ENCODE measurements around the gene PIRT. TPM values are rescaled to one million over a fixed set of nuclear protein-coding genes. Genes with fewer than 3 reads are reported as not detected.

PIRT gene
- total and polyA plus RNA-seq, 2 donors: 0.05 to 0.09 TPM

GRCh38 chr17:10806545-10807262, 31.2 kb downstream of the PIRT start:
- H3K27ac ChIP-seq (ENCODE audit: low read depth in 1 of 2, low read length in 1 of 2): no peak overlapping the region
- no peak overlapping the region for H3K4me3 ChIP-seq (ENCODE audit: low read length in 2 of 2)
- no peaks in the 10 kb centered on the region for H3K27me3 ChIP-seq (ENCODE audit: control insufficient read depth in 2 of 2, insufficient read depth in 1 of 2, low read length in 1 of 2)
- no peaks in the 10 kb centered on the region for H3K9me3 ChIP-seq (ENCODE audit: control insufficient read depth in 2 of 2, insufficient read depth in 1 of 2, low read length in 1 of 2)
- WGBS: 83% methylated on average over 9 of the region's 9 CpGs
- no peaks in the 10 kb centered on the region for H3K36me3 ChIP-seq (ENCODE audit: control insufficient read depth in 2 of 2, insufficient read depth in 2 of 2, low read length in 1 of 2)
- no peaks in the 10 kb centered on the region for H3K4me1 ChIP-seq (ENCODE audit: control insufficient read depth in 2 of 2, insufficient read depth in 2 of 2, low read length in 2 of 2)
- no peak for DNase-seq (ENCODE audit: low read depth in 6 of 9, low spot score in 9 of 9)

GRCh38 chr17:10805911-10806310, 32.0 kb downstream of the PIRT start:
- 95% methylated on average over 6 of the region's 6 CpGs for WGBS
- DNase-seq (ENCODE audit: low read depth in 6 of 9, low spot score in 9 of 9): no peak
- Histone ChIP-seq H3K4me3 (ENCODE audit: low read length in 2 of 2) (no peak overlapping the region), H3K27ac (ENCODE audit: low read depth in 1 of 2, low read length in 1 of 2) (no peak overlapping the region), H3K4me1 (ENCODE audit: control insufficient read depth in 2 of 2, insufficient read depth in 2 of 2, low read length in 2 of 2) (no peaks in the 10 kb centered on the region), H3K9me3 (ENCODE audit: control insufficient read depth in 2 of 2, insufficient read depth in 1 of 2, low read length in 1 of 2) (no peaks in the 10 kb centered on the region), H3K27me3 (ENCODE audit: control insufficient read depth in 2 of 2, insufficient read depth in 1 of 2, low read length in 1 of 2) (no peaks in the 10 kb centered on the region), H3K36me3 (ENCODE audit: control insufficient read depth in 2 of 2, insufficient read depth in 2 of 2, low read length in 1 of 2) (no peaks in the 10 kb centered on the region)

GRCh38 chr17:10804546-10804945, 33.3 kb downstream of the PIRT start:
- WGBS: 96% methylated on average over 7 of the region's 7 CpGs
- Histone ChIP-seq H3K27ac (ENCODE audit: low read depth in 1 of 2, low read length in 1 of 2) (no peak overlapping the region), H3K9me3 (ENCODE audit: control insufficient read depth in 2 of 2, insufficient read depth in 1 of 2, low read length in 1 of 2) (no peaks in the 10 kb centered on the region)

GRCh38 chr17:10803830-10804475, 33.9 kb downstream of the PIRT start, which contains the start of gene TMEM238L:
Gene TMEM238L, minus strand, starts transcription at chr17:10804099. Its CDS starts 136 bp downstream, at chr17:10803963.
- Histone ChIP-seq H3K4me1 (ENCODE audit: control insufficient read depth in 2 of 2, insufficient read depth in 2 of 2, low read length in 2 of 2) (no peaks in the 10 kb centered on the region), H3K27me3 (ENCODE audit: control insufficient read depth in 2 of 2, insufficient read depth in 1 of 2, low read length in 1 of 2) (no peaks in the 10 kb centered on the region), H3K4me3 (ENCODE audit: low read length in 2 of 2) (no peak within 1 kb of the TSS), H3K27ac (ENCODE audit: low read depth in 1 of 2, low read length in 1 of 2) (no peak within 1 kb of the TSS), H3K9me3 (ENCODE audit: control insufficient read depth in 2 of 2, insufficient read depth in 1 of 2, low read length in 1 of 2) (no peaks in the 10 kb centered on the region), H3K36me3 (ENCODE audit: control insufficient read depth in 2 of 2, insufficient read depth in 2 of 2, low read length in 1 of 2) (no peaks in the 10 kb centered on the region)
- no peak for DNase-seq (ENCODE audit: low read depth in 6 of 9, low spot score in 9 of 9)
- WGBS: 88% methylated on average over 16 of the region's 16 CpGs

More at GRCh38 chr17:10804546-10804945, 33.3 kb downstream of the PIRT start:
- no peak for DNase-seq (ENCODE audit: low read depth in 6 of 9, low spot score in 9 of 9)
- H3K4me1 ChIP-seq (ENCODE audit: control insufficient read depth in 2 of 2, insufficient read depth in 2 of 2, low read length in 2 of 2): no peaks in the 10 kb centered on the region
- no peaks in the 10 kb centered on the region for H3K36me3 ChIP-seq (ENCODE audit: control insufficient read depth in 2 of 2, insufficient read depth in 2 of 2, low read length in 1 of 2)
- no peaks in the 10 kb centered on the region for H3K27me3 ChIP-seq (ENCODE audit: control insufficient read depth in 2 of 2, insufficient read depth in 1 of 2, low read length in 1 of 2)
- H3K4me3 ChIP-seq (ENCODE audit: low read length in 2 of 2): no peak overlapping the region

GRCh38 chr17:10803350-10803749, 34.5 kb downstream of the PIRT start:
- H3K36me3 ChIP-seq (ENCODE audit: control insufficient read depth in 2 of 2, insufficient read depth in 2 of 2, low read length in 1 of 2): no peaks in the 10 kb centered on the region
- no peak overlapping the region for H3K4me3 ChIP-seq (ENCODE audit: low read length in 2 of 2)
- no peaks in the 10 kb centered on the region for H3K9me3 ChIP-seq (ENCODE audit: control insufficient read depth in 2 of 2, insufficient read depth in 1 of 2, low read length in 1 of 2)
- no peak for DNase-seq (ENCODE audit: low read depth in 6 of 9, low spot score in 9 of 9)
- 96% methylated on average over 7 of the region's 7 CpGs for WGBS
- H3K27ac ChIP-seq (ENCODE audit: low read depth in 1 of 2, low read length in 1 of 2): no peak overlapping the region
- no peaks in the 10 kb centered on the region for H3K4me1 ChIP-seq (ENCODE audit: control insufficient read depth in 2 of 2, insufficient read depth in 2 of 2, low read length in 2 of 2)
- H3K27me3 ChIP-seq (ENCODE audit: control insufficient read depth in 2 of 2, insufficient read depth in 1 of 2, low read length in 1 of 2): no peaks in the 10 kb centered on the region

GRCh38 chr17:10802496-10803284, 35.2 kb downstream of the PIRT start:
- no peak overlapping the region for H3K27ac ChIP-seq (ENCODE audit: low read depth in 1 of 2, low read length in 1 of 2)
- no peaks in the 10 kb centered on the region for H3K9me3 ChIP-seq (ENCODE audit: control insufficient read depth in 2 of 2, insufficient read depth in 1 of 2, low read length in 1 of 2)
- H3K36me3 ChIP-seq (ENCODE audit: control insufficient read depth in 2 of 2, insufficient read depth in 2 of 2, low read length in 1 of 2): no peaks in the 10 kb centered on the region
- DNase-seq (ENCODE audit: low read depth in 6 of 9, low spot score in 9 of 9): no peak
- H3K4me1 ChIP-seq (ENCODE audit: control insufficient read depth in 2 of 2, insufficient read depth in 2 of 2, low read length in 2 of 2): no peaks in the 10 kb centered on the region
- no peak overlapping the region for H3K4me3 ChIP-seq (ENCODE audit: low read length in 2 of 2)
- 92% methylated on average over 14 of the region's 14 CpGs for WGBS
- no peaks in the 10 kb centered on the region for H3K27me3 ChIP-seq (ENCODE audit: control insufficient read depth in 2 of 2, insufficient read depth in 1 of 2, low read length in 1 of 2)

GRCh38 chr17:10799407-10799806, 38.5 kb downstream of the PIRT start:
- Histone ChIP-seq H3K4me3 (ENCODE audit: low read length in 2 of 2) (no peak overlapping the region), H3K9me3 (ENCODE audit: control insufficient read depth in 2 of 2, insufficient read depth in 1 of 2, low read length in 1 of 2) (no peaks in the 10 kb centered on the region), H3K27ac (ENCODE audit: low read depth in 1 of 2, low read length in 1 of 2) (no peak overlapping the region), H3K36me3 (ENCODE audit: control insufficient read depth in 2 of 2, insufficient read depth in 2 of 2, low read length in 1 of 2) (no peaks in the 10 kb centered on the region), H3K27me3 (ENCODE audit: control insufficient read depth in 2 of 2, insufficient read depth in 1 of 2, low read length in 1 of 2) (no peaks in the 10 kb centered on the region), H3K4me1 (ENCODE audit: control insufficient read depth in 2 of 2, insufficient read depth in 2 of 2, low read length in 2 of 2) (no peaks in the 10 kb centered on the region)
- DNase-seq (ENCODE audit: low read depth in 6 of 9, low spot score in 9 of 9): no peak
- 91% methylated on average over 7 of the region's 7 CpGs for WGBS

- H3K27me3 ChIP-seq (ENCODE audit: control insufficient read depth in 2 of 2, insufficient read depth in 1 of 2, low read length in 1 of 2): no peaks in the 10 kb centered on the region
- H3K36me3 ChIP-seq (ENCODE audit: control insufficient read depth in 2 of 2, insufficient read depth in 2 of 2, low read length in 1 of 2): no peaks in the 10 kb centered on the region
- 56% methylated on average over 7 of the region's 7 CpGs for WGBS
- DNase-seq (ENCODE audit: low read depth in 6 of 9, low spot score in 9 of 9): no peak
- no peak overlapping the region for H3K4me3 ChIP-seq (ENCODE audit: low read length in 2 of 2)
- H3K4me1 ChIP-seq (ENCODE audit: control insufficient read depth in 2 of 2, insufficient read depth in 2 of 2, low read length in 2 of 2): no peaks in the 10 kb centered on the region
- H3K27ac ChIP-seq (ENCODE audit: low read depth in 1 of 2, low read length in 1 of 2): no peak overlapping the region
- no peaks in the 10 kb centered on the region for H3K9me3 ChIP-seq (ENCODE audit: control insufficient read depth in 2 of 2, insufficient read depth in 1 of 2, low read length in 1 of 2)
These were observed 39.0 kb downstream of the PIRT start for GRCh38 chr17:10798910-10799309.

GRCh38 chr17:10798332-10798749, 39.5 kb downstream of the PIRT start:
- DNase-seq (ENCODE audit: low read depth in 6 of 9, low spot score in 9 of 9): no peak
- 55% methylated on average over 3 of the region's 3 CpGs for WGBS
- Histone ChIP-seq H3K27me3 (ENCODE audit: control insufficient read depth in 2 of 2, insufficient read depth in 1 of 2, low read length in 1 of 2) (no peaks in the 10 kb centered on the region), H3K4me3 (ENCODE audit: low read length in 2 of 2) (no peak overlapping the region), H3K9me3 (ENCODE audit: control insufficient read depth in 2 of 2, insufficient read depth in 1 of 2, low read length in 1 of 2) (no peaks in the 10 kb centered on the region), H3K36me3 (ENCODE audit: control insufficient read depth in 2 of 2, insufficient read depth in 2 of 2, low read length in 1 of 2) (no peaks in the 10 kb centered on the region), H3K27ac (ENCODE audit: low read depth in 1 of 2, low read length in 1 of 2) (no peak overlapping the region), H3K4me1 (ENCODE audit: control insufficient read depth in 2 of 2, insufficient read depth in 2 of 2, low read length in 2 of 2) (no peaks in the 10 kb centered on the region)

Data from thymus (tissue), 11 donors.